ENCODE data around the gene PRKN.

DNA sequence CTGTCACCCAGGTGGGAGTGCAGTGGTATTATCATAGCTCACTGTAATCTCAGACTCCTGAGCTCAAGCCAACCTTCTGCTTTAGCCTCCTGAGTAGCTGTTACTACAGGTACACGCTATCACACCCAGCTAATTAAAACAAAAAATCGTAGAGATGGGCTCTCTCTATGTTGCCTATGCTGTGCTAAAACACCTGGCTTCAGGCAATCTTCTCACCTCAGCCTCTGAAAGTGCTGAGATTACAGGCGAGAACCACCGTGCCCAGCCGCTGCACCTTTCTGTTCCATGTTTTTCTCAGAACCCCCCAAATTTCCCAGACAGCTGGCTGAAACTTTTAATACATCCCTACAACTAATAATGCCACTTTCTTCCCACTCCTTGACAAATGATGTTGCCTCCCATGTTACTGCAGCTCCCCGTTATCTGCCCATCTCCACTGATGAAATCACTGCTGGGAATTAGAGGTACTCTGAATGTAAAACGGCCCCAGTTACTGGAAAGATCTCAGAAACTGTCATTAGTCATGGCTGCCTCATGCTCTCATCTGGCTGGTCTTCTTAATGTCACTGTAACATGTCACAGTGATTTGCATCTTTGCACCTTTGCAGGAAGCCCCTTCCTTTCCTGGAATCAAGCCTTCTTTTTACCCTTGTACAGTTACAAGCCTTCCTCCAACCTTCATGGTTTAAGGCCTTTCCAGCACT lies 697.5 kb downstream of the PRKN start:
- TF ChIP-seq POLR2A (IDR thresholded peaks at IDR 0.05) (no peak), POLR2AphosphoS5 (IDR thresholded peaks at IDR 0.05) (no peak)
